Muscle of back (tissue), 13 donors: ENCODE data around the gene SLC39A5. TPM values are rescaled to one million over a fixed set of nuclear protein-coding genes. Genes with fewer than 3 reads are reported as not detected.
A peak's percentile ranks its signal among the peaks of the same experiment; 100 is the strongest.

Source experiments
- DNase-seq, 3 donors: peaks; one replicate each; pipeline versions ENCODE4 v3.0.0 to v3.0.0-alpha.2; 2013
- long read RNA-seq, 9 donors: transcript quantifications; one replicate each; lab custom pipeline, GENCODE V29; 2026
- polyA plus RNA-seq, 10 donors: library from polyadenylated mRNA; unstranded; fragments of 120-200 nt; gene quantifications; one replicate each; pipeline ENCODE4 v1.2.1, GENCODE V29; 2013; ENCODE audit not compliant: insufficient read length in 10 of 10

SLC39A5 gene
- polyA plus RNA-seq = 1 to 10 TPM in 1 of 10 donors, under 1 TPM in 7, not detected in 2; 0.32 to 1.0 (median 0.55) TPM
- long read RNA-seq, donor 1 = 0 reads
- long read RNA-seq, donor 2 = 0 reads
- long read RNA-seq, donor 3 = 0 reads
- long read RNA-seq, donor 4 = 0 reads
- long read RNA-seq, donor 5 = 0 reads
- long read RNA-seq, donor 6 = 0 reads
- long read RNA-seq, donor 7 = 0 reads
- long read RNA-seq, donor 8 = 0 reads
- long read RNA-seq, donor 9 = 0 reads

GRCh38 chr12:56229916-56230431, at the start of gene SLC39A5:
SLC39A5 (plus strand) TSS chr12:56230051; CDS start chr12:56231275, 1,224 bp downstream.
- DNase-seq = no peak

- DNase-seq = no peak
These were observed 42.9 kb upstream of the SLC39A5 start for GRCh38 chr12:56186957-56187356.

GRCh38 chr12:56188131-56188777, 41.6 kb upstream of the SLC39A5 start:
- DNase-seq = peak in 1 of 3 donors; percentile 35

- peak in 1 of 3 donors; percentile 55 for DNase-seq
These were observed 41.1 kb upstream of the SLC39A5 start for GRCh38 chr12:56188778-56189098.

- DNase-seq = peak; percentile 87 to 94 (median 91)
These were observed 40.5 kb upstream of the SLC39A5 start, which contains the start of gene SMARCC2 for GRCh38 chr12:56189099-56189917. SMARCC2 (minus strand) TSS chr12:56189483; CDS start chr12:56189461, 22 bp downstream.

- DNase-seq = peak; percentile 87 to 96 (median 94)
These were observed 39.7 kb upstream of the SLC39A5 start for GRCh38 chr12:56189918-56190694.

GRCh38 chr12:56190695-56191155, 39.1 kb upstream of the SLC39A5 start:
- DNase-seq = peak in 1 of 3 donors; percentile 24

GRCh38 chr12:56192582-56192981, 37.3 kb upstream of the SLC39A5 start:
- DNase-seq = no peak

- DNase-seq = peak; percentile 76 to 87 (median 81)
These were observed 36.7 kb upstream of the SLC39A5 start for GRCh38 chr12:56193025-56193578.

- DNase-seq = peak in 1 of 3 donors; percentile 78
These were observed 32.9 kb upstream of the SLC39A5 start for GRCh38 chr12:56196818-56197550.

- DNase-seq = no peak
These were observed 31.8 kb upstream of the SLC39A5 start for GRCh38 chr12:56197921-56198635.

- DNase-seq = no peak
These were observed 31.0 kb upstream of the SLC39A5 start for GRCh38 chr12:56198836-56199235.

GRCh38 chr12:56202366-56202765, 27.5 kb upstream of the SLC39A5 start:
- DNase-seq = no peak

- no peak for DNase-seq
These were observed 27.0 kb upstream of the SLC39A5 start for GRCh38 chr12:56202838-56203237.

- DNase-seq = no peak
These were observed 25.6 kb upstream of the SLC39A5 start for GRCh38 chr12:56204275-56204674.

- no peak for DNase-seq
These were observed 24.4 kb upstream of the SLC39A5 start for GRCh38 chr12:56205445-56205844.

- DNase-seq = peak in 2 of 3 donors; percentile 39 to 64
These were observed 23.2 kb upstream of the SLC39A5 start for GRCh38 chr12:56206452-56207166.

- no peak for DNase-seq
These were observed 21.8 kb upstream of the SLC39A5 start for GRCh38 chr12:56208006-56208405.

- no peak for DNase-seq
These were observed 17.5 kb upstream of the SLC39A5 start for GRCh38 chr12:56212361-56212760.
